SK-N-SH (cell line): ENCODE results near the gene SNRNP70. TPM values are rescaled to one million over a fixed set of nuclear protein-coding genes. Genes with fewer than 3 reads are reported as not detected.
"Not testable (repeated sequence)": the region's sequence is repeated elsewhere in the genome, so short reads cannot be mapped to it uniquely, and the experiment has no call there.

Experiments
- CTCF ChIA-PET: fragments of 300-600, 350-600 bp; formaldehyde crosslinking; extraction: SDS; loops from one replicate; lab custom pipeline; 2021; lab: Yijun Ruan, JAX
- POLR2A ChIA-PET: fragments of 350-600 bp; sonication (Branson Sonifier 250); formaldehyde crosslinking; extraction: SDS; loops from one replicate; lab custom pipeline; 2020; ENCODE audit warnings: antibody characterized with exemption, inconsistent platforms; lab: Yijun Ruan, JAX
- DNase-seq: peaks from one replicate; pipeline ENCODE4 v3.0.0; 2012
- H2AFZ ChIP-seq: fragments of 200-600 bp; sonication (generic); 2 replicates; pipeline ENCODE4 v1.8.1; 2016; ENCODE audit warnings: antibody characterized with exemption, mild to moderate bottlenecking, low read depth
- H3F3A ChIP-seq: fragments of 200-600 bp; sonication (generic); replicated peaks from 2 replicates; pipeline ENCODE3; 2016; ENCODE audit warnings: antibody characterized with exemption, mild to moderate bottlenecking; ENCODE audit not compliant: insufficient read depth
- H3K27ac ChIP-seq, 2 experiments: fragments of 200-500 bp in 1 of 2; fragments of 200-600 bp in 1 of 2; sonication (Bioruptor generic) in 1 of 2; sonication (generic), shearing (Covaris generic) in 1 of 2; 2 replicates each; pipeline versions ENCODE4 v1.5.1 to v1.6.1; 2014 to 2016; ENCODE audit warnings: low read depth in 2 of 2, inconsistent platforms in 1 of 2, low read length in 1 of 2, mild to moderate bottlenecking in 1 of 2, mixed read lengths in 1 of 2
- H3K27me3 ChIP-seq: fragments of 200-600 bp; sonication (generic), shearing (Covaris generic); 2 replicates; pipeline ENCODE4 v1.6.1; 2016; ENCODE audit warnings: mixed run types; ENCODE audit not compliant: insufficient read depth
- H3K36me3 ChIP-seq, 2 experiments: fragments of 200-500 bp in 1 of 2; fragments of 200-600 bp in 1 of 2; sonication (Bioruptor generic) in 1 of 2; sonication (generic) in 1 of 2; replicated peaks in 1 of 2; 2 replicates each; pipeline versions ENCODE3 to v1.5.1; 2014 to 2016; ENCODE audit warnings: low read length in 1 of 2, mild to moderate bottlenecking in 1 of 2; ENCODE audit not compliant: insufficient read depth in 2 of 2, control insufficient read depth in 1 of 2
- H3K4me1 ChIP-seq, 2 experiments: fragments of 200-500 bp in 1 of 2; fragments of 200-600 bp in 1 of 2; sonication (Bioruptor generic) in 1 of 2; sonication (generic), shearing (Covaris generic) in 1 of 2; 2 replicates each; pipeline versions ENCODE4 v1.5.1 to v1.6.1; 2014 to 2016; ENCODE audit warnings: low read depth in 1 of 2, low read length in 1 of 2, mixed run types in 1 of 2; ENCODE audit not compliant: insufficient read depth in 2 of 2, control insufficient read depth in 1 of 2
- H3K4me2 ChIP-seq: fragments of 200-600 bp; sonication (generic), shearing (Covaris generic); 2 replicates; pipeline ENCODE4 v1.6.1; 2017; ENCODE audit warnings: mixed run types
- H3K4me3 ChIP-seq, 2 experiments: fragments of 200-500 bp in 1 of 2; fragments of 200-600 bp in 1 of 2; sonication (Bioruptor generic) in 1 of 2; sonication (generic), shearing (Covaris generic) in 1 of 2; 2 replicates each; pipeline versions ENCODE4 v1.5.1 to v1.8.1; 2014 to 2016; ENCODE audit warnings: low read depth in 2 of 2, inconsistent platforms in 1 of 2, low read length in 1 of 2, mild to moderate bottlenecking in 1 of 2, mixed read lengths in 1 of 2, moderate library complexity in 1 of 2
- H3K79me2 ChIP-seq: fragments of 200-600 bp; sonication (generic); 2 replicates; pipeline ENCODE4 v1.8.1; 2017; ENCODE audit warnings: mild to moderate bottlenecking; ENCODE audit not compliant: insufficient read depth
- H3K9ac ChIP-seq: fragments of 200-600 bp; sonication (generic); 2 replicates; pipeline ENCODE4 v1.6.1; 2017; ENCODE audit warnings: mixed run types
- H3K9me2 ChIP-seq: fragments of 200-600 bp; sonication (generic); 2 replicates; pipeline ENCODE4 v1.6.1; 2017; ENCODE audit warnings: mixed run types
- H3K9me3 ChIP-seq: fragments of 200-600 bp; sonication (generic); 2 replicates; pipeline ENCODE4 v1.6.1; 2017; ENCODE audit warnings: mixed run types, mild to moderate bottlenecking, moderate library complexity
- H4K20me1 ChIP-seq: fragments of 200-600 bp; sonication (generic); 2 replicates; pipeline ENCODE4 v1.6.1; 2017; ENCODE audit warnings: mild to moderate bottlenecking, mixed run types; ENCODE audit not compliant: insufficient read depth
- CHD2 ChIP-seq: fragments of 150-350 bp; IDR thresholded peaks from 2 replicates; pipeline ENCODE4 v1.6.1; 2018; ENCODE audit warnings: low read length; ENCODE audit not compliant: partially characterized antibody
- ELF1 ChIP-seq: IDR thresholded peaks from 2 replicates; pipeline ENCODE4 v1.4.0; 2012
- FOSL2 ChIP-seq: IDR thresholded peaks from 2 replicates; pipeline ENCODE4 v1.4.0; 2012; ENCODE audit warnings: low read depth, mild to moderate bottlenecking, moderate library complexity, borderline replicate concordance
- MEF2A ChIP-seq: IDR thresholded peaks from 2 replicates; pipeline ENCODE4 v1.4.0; 2012; ENCODE audit warnings: low read depth, borderline replicate concordance
- MXI1 ChIP-seq: IDR thresholded peaks from 2 replicates; pipeline ENCODE4 v1.6.1; 2012; ENCODE audit warnings: mild to moderate bottlenecking, low read depth, low read length, improper control_type of control experiment
- NFIC ChIP-seq: IDR thresholded peaks from 2 replicates; pipeline ENCODE4 v1.4.0; 2012; ENCODE audit warnings: borderline replicate concordance
- POLR2AphosphoS5 ChIP-seq: IDR thresholded peaks from 2 replicates; pipeline ENCODE4 v1.6.1; 2012; ENCODE audit warnings: low read depth, low read length
- RCOR1 ChIP-seq: fragments of 150-350 bp; IDR thresholded peaks from 2 replicates; pipeline ENCODE4 v1.6.1; 2017; ENCODE audit warnings: antibody characterized with exemption, low read length
- RFX5 ChIP-seq: IDR thresholded peaks from 2 replicates; pipeline ENCODE4 v1.6.1; 2012; ENCODE audit warnings: mild to moderate bottlenecking, improper control_type of control experiment, low read length
- RXRA ChIP-seq: IDR thresholded peaks from 2 replicates; pipeline ENCODE4 v1.4.0; 2012; ENCODE audit warnings: low read depth, mild to moderate bottlenecking, borderline replicate concordance
- SIN3A ChIP-seq: IDR thresholded peaks from 2 replicates; pipeline ENCODE4 v1.6.1; 2012; ENCODE audit warnings: low read depth, mild to moderate bottlenecking, low read length, moderate library complexity, borderline replicate concordance
- SMC3 ChIP-seq: IDR thresholded peaks from 2 replicates; pipeline ENCODE4 v1.6.1; 2012; ENCODE audit warnings: low read depth, low read length, improper control_type of control experiment
- TAF1 ChIP-seq: IDR thresholded peaks from 2 replicates; pipeline ENCODE4 v1.6.1; 2012; ENCODE audit warnings: low read depth, mild to moderate bottlenecking, low read length, moderate library complexity, borderline replicate concordance
- WGBS: methylation state at CpG from one replicate; pipeline ENCODE4 v1.1.6; 2017; ENCODE audit warnings: low lambda C conversion rate; 5-methylcytosine and 5-hydroxymethylcytosine counted together
- polyA plus RNA-seq, 3 experiments: library from polyadenylated mRNA; depleted of rRNA; stranded (reverse); fragments of >200 nt; gene quantifications; 2 replicates each; pipeline ENCODE4 v1.2.3, GENCODE V29; 2012
- TF ChIP-seq, protein P1 (sequence below): IDR thresholded peaks from 2 replicates; pipeline ENCODE4 v1.4.0; 2012; ENCODE audit warnings: low read depth, borderline replicate concordance
- TF ChIP-seq, protein P2 (sequence below): IDR thresholded peaks from 2 replicates; pipeline ENCODE4; 2012
- TF ChIP-seq, protein P3 (sequence below): fragments of 150-350 bp; IDR thresholded peaks from 2 replicates; pipeline ENCODE4 v1.6.1; 2017; ENCODE audit warnings: antibody characterized with exemption, low read length, low read depth, borderline replicate concordance
- TF ChIP-seq, protein P4 (sequence below): fragments of 150-350 bp; IDR thresholded peaks from 2 replicates; pipeline ENCODE4 v1.6.1; 2016; ENCODE audit warnings: mild to moderate bottlenecking, low read depth, low read length
- TF ChIP-seq, protein P5 (sequence below): IDR thresholded peaks from 2 replicates; pipeline ENCODE4 v1.6.1; 2012; ENCODE audit warnings: mild to moderate bottlenecking, low read depth, low read length, moderate library complexity

The SNRNP70 gene
- polyA plus RNA-seq, 1 of the 3 experiments (the other 2 are of a cell fraction), result 359 TPM

DNA sequence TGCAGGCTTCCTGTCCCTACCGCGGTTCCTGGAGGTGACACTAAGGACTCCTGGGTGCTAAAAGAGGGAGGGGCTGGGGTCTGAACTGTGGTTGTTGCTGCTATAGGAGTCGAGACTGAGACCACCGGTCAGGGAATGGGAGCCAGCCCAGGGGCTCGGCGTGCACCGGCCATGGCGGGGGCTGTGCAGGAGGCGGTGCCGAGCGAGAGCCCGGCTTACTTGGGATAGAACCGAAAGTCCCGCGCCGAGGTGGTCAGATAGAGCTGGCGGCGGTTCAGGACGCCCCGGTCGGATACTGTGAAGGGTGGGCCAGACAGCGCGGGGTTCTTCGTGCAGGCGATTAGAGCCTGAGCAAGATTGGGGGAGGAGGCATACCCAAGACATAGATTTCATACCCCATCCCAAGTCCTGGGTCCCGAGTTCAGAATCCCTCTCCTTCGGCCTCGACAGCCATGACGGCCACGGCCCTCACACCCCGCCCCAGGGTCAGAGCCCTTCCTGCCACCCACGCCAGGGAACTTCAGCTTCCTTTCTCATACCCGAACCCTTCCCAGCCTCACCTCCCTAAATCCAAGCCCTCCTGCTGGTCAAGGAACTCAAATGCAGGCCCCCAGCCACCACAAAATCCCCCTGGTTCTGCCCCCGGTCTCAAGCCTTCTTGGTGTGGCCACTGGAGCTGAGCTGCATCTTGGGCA lies 28.2 kb upstream of the SNRNP70 start:
- H3K4me2 ChIP-seq, result peak overlapping the region; percentile 93
- CTCF ChIA-PET, result interaction anchor here (0.6 to 3.2 kb wide), 8 partner anchors 11 to 387 kb away, joined by 3 to 13 read pairs (median 4); no protein-coding TSS in a partner anchor
- H3K9me3 ChIP-seq, H3K27ac ChIP-seq, POLR2A ChIA-PET, H3K9me2 ChIP-seq, H3K27me3 ChIP-seq, H3K36me3 ChIP-seq, H4K20me1 ChIP-seq, DNase-seq: not testable (repeated sequence)
- peaks cover 12% of the 10 kb centered on the region for H3F3A ChIP-seq
- H3K79me2 ChIP-seq, result peaks cover 54% of the 10 kb centered on the region
- H3K4me1 ChIP-seq, result peaks cover 0 to 15% of the 10 kb centered on the region in 2 experiments; a peak in 2 of 4 replicates
- 39% methylated on average over 24 of the region's 34 CpGs for WGBS
- 0 out of 2 replicates have a peak overlapping the region, but pooled peaks have one; percentile 65 for H2AFZ ChIP-seq
- H3K9ac ChIP-seq, result peak overlapping the region; percentile 62; the same call in 1 of the 2 replicates
- peak overlapping the region; percentile 55 to 71 for H3K4me3 ChIP-seq

DNA sequence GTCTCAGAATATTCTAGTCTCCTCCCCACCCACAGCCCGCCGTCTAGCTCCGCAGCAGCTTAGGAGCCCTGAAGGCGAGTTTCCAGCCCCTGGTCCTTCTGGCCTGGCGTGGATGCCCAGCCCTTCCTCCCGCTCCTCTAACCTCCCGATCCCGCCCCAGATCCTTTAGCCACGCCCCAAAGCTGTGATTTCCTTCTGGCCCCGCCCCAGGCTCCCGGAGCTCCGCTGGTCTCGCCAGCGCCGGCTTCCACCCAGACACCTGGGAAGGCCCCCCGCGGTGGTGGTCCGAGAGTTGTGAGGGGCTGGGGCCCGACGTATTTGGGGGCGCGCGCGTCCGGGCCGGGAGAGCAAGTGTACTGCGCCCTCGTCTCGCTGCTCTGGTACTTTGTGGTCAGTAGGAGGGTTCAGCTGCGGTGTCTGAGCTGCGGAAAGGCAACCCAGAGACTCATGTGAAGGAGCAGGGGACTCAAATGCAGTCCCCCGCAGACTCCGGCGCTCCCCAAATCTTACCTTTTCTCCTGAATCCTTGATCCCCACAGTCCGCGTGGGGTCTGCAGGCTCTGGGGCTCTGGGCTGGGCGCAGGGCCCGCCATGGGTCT lies 27.5 kb upstream of the SNRNP70 start, which contains the start of gene CGB7:
Gene CGB7, minus strand, starts transcription at position 114 of the 599 bp plus-strand sequence. CDS start 2,374 bp downstream, outside the sequence.
- WGBS, result 21% methylated on average over 15 of the region's 38 CpGs
- peak within 1 kb of the TSS; percentile 93 for H3K4me2 ChIP-seq
- H3F3A ChIP-seq, result peaks cover 9% of the 10 kb centered on the region
- H3K4me1 ChIP-seq, result peaks cover 0 to 15% of the 10 kb centered on the region in 2 experiments; a peak in 2 of 4 replicates
- H3K9me3 ChIP-seq, result no peaks in the 10 kb centered on the region
- ChIA-PET POLR2A (no interaction called here), CTCF (interaction anchor here (0.6 to 3.2 kb wide), 12 partner anchors 10 to 386 kb away, joined by 3 to 13 read pairs (median 4); no protein-coding TSS in a partner anchor)
- peaks cover 59% of the 10 kb centered on the region for H3K79me2 ChIP-seq
- peak within 1 kb of the TSS; percentile 65; the same call in 1 of the 2 replicates for H2AFZ ChIP-seq
- no peaks in the 10 kb centered on the region for H3K36me3 ChIP-seq
- H3K27ac ChIP-seq, result no peak within 1 kb of the TSS
- DNase-seq, result peak; percentile 87
- peak within 1 kb of the TSS; percentile 55 to 71 for H3K4me3 ChIP-seq
- H3K9ac ChIP-seq, result peak within 1 kb of the TSS; percentile 62; the same call in 1 of the 2 replicates
- no peaks in the 10 kb centered on the region for H4K20me1 ChIP-seq
- H3K9me2 ChIP-seq, result no peaks in the 10 kb centered on the region
- no peaks in the 10 kb centered on the region for H3K27me3 ChIP-seq
- TF ChIP-seq ELF1, result no peak
- TF ChIP-seq, protein P1, sequence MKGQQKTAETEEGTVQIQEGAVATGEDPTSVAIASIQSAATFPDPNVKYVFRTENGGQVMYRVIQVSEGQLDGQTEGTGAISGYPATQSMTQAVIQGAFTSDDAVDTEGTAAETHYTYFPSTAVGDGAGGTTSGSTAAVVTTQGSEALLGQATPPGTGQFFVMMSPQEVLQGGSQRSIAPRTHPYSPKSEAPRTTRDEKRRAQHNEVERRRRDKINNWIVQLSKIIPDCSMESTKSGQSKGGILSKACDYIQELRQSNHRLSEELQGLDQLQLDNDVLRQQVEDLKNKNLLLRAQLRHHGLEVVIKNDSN, result no peak
- TF ChIP-seq, protein P2, sequence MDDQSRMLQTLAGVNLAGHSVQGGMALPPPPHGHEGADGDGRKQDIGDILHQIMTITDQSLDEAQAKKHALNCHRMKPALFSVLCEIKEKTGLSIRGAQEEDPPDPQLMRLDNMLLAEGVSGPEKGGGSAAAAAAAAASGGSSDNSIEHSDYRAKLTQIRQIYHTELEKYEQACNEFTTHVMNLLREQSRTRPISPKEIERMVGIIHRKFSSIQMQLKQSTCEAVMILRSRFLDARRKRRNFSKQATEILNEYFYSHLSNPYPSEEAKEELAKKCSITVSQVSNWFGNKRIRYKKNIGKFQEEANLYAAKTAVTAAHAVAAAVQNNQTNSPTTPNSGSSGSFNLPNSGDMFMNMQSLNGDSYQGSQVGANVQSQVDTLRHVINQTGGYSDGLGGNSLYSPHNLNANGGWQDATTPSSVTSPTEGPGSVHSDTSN, result no peak
- TF ChIP-seq RFX5, result no peak
- no peak for TF ChIP-seq CHD2
- TF ChIP-seq FOSL2, result no peak
- TF ChIP-seq NFIC, result no peak
- no peak for TF ChIP-seq MEF2A
- TF ChIP-seq POLR2AphosphoS5, result no peak
- TF ChIP-seq TAF1, result no peak
- no peak for TF ChIP-seq RXRA
- no peak for TF ChIP-seq MXI1
- TF ChIP-seq, protein P3, sequence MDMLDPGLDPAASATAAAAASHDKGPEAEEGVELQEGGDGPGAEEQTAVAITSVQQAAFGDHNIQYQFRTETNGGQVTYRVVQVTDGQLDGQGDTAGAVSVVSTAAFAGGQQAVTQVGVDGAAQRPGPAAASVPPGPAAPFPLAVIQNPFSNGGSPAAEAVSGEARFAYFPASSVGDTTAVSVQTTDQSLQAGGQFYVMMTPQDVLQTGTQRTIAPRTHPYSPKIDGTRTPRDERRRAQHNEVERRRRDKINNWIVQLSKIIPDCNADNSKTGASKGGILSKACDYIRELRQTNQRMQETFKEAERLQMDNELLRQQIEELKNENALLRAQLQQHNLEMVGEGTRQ, result no peak
- TF ChIP-seq SIN3A, result no peak
- no peak for TF ChIP-seq RCOR1
- no peak for TF ChIP-seq SMC3
- TF ChIP-seq, protein P4, sequence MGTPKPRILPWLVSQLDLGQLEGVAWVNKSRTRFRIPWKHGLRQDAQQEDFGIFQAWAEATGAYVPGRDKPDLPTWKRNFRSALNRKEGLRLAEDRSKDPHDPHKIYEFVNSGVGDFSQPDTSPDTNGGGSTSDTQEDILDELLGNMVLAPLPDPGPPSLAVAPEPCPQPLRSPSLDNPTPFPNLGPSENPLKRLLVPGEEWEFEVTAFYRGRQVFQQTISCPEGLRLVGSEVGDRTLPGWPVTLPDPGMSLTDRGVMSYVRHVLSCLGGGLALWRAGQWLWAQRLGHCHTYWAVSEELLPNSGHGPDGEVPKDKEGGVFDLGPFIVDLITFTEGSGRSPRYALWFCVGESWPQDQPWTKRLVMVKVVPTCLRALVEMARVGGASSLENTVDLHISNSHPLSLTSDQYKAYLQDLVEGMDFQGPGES, result no peak
- TF ChIP-seq, protein P5, sequence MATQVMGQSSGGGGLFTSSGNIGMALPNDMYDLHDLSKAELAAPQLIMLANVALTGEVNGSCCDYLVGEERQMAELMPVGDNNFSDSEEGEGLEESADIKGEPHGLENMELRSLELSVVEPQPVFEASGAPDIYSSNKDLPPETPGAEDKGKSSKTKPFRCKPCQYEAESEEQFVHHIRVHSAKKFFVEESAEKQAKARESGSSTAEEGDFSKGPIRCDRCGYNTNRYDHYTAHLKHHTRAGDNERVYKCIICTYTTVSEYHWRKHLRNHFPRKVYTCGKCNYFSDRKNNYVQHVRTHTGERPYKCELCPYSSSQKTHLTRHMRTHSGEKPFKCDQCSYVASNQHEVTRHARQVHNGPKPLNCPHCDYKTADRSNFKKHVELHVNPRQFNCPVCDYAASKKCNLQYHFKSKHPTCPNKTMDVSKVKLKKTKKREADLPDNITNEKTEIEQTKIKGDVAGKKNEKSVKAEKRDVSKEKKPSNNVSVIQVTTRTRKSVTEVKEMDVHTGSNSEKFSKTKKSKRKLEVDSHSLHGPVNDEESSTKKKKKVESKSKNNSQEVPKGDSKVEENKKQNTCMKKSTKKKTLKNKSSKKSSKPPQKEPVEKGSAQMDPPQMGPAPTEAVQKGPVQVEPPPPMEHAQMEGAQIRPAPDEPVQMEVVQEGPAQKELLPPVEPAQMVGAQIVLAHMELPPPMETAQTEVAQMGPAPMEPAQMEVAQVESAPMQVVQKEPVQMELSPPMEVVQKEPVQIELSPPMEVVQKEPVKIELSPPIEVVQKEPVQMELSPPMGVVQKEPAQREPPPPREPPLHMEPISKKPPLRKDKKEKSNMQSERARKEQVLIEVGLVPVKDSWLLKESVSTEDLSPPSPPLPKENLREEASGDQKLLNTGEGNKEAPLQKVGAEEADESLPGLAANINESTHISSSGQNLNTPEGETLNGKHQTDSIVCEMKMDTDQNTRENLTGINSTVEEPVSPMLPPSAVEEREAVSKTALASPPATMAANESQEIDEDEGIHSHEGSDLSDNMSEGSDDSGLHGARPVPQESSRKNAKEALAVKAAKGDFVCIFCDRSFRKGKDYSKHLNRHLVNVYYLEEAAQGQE, result no peak
